GM03348 (cell line): ENCODE measurements around the gene GNB1.
A peak's percentile ranks its signal among the peaks of the same experiment; 100 is the strongest.
"Not testable (repeated sequence)": the region's sequence is repeated elsewhere in the genome, so short reads cannot be mapped to it uniquely, and the experiment has no call there.

Source experiments
- DNase-seq: peaks from one replicate; pipeline ENCODE4 v3.0.0; 2012; ENCODE audit warnings: low spot score

Gene GNB1

GRCh38 chr1:1890506-1891348, at the start of gene GNB1:
Gene GNB1 (minus strand): TSS chr1:1891087. CDS start chr1:1825453, 65,634 bp downstream.
- peak; percentile 98 for DNase-seq

GRCh38 chr1:1940123-1940425, 49.2 kb upstream of the GNB1 start:
- DNase-seq, result no peak

GRCh38 chr1:1939296-1940122, 48.6 kb upstream of the GNB1 start:
- DNase-seq, result no peak

- DNase-seq, result no peak
Measured at GRCh38 chr1:1938613-1939295, 47.9 kb upstream of the GNB1 start.

- no peak for DNase-seq
Measured at GRCh38 chr1:1938276-1938573, 47.3 kb upstream of the GNB1 start.

GRCh38 chr1:1937549-1938275, 46.8 kb upstream of the GNB1 start:
- DNase-seq, result no peak

- DNase-seq, result no peak
Measured at GRCh38 chr1:1937061-1937460, 46.2 kb upstream of the GNB1 start.

- DNase-seq, result not testable (repeated sequence)
Measured at GRCh38 chr1:1934848-1935247, 44.0 kb upstream of the GNB1 start.

GRCh38 chr1:1929639-1930545, 39.0 kb upstream of the GNB1 start:
- DNase-seq, result no peak

GRCh38 chr1:1929102-1929638, 38.3 kb upstream of the GNB1 start:
- no peak for DNase-seq

GRCh38 chr1:1928231-1929101, 37.6 kb upstream of the GNB1 start:
- no peak for DNase-seq

- DNase-seq, result no peak
Measured at GRCh38 chr1:1927751-1928150, 36.9 kb upstream of the GNB1 start.

- DNase-seq, result no peak
Measured at GRCh38 chr1:1926886-1927660, 36.2 kb upstream of the GNB1 start.

- DNase-seq, result no peak
Measured at GRCh38 chr1:1926346-1926811, 35.5 kb upstream of the GNB1 start.

GRCh38 chr1:1925437-1926345, 34.8 kb upstream of the GNB1 start:
- DNase-seq, result no peak

- no peak for DNase-seq
Measured at GRCh38 chr1:1924849-1925248, 34.0 kb upstream of the GNB1 start.

- DNase-seq, result no peak
Measured at GRCh38 chr1:1924386-1924785, 33.5 kb upstream of the GNB1 start.
